Small intestine (tissue), 7 donors: Measurements from ENCODE around the gene GSTA1. TPM values are rescaled to one million over a fixed set of nuclear protein-coding genes. Genes with fewer than 3 reads are reported as not detected.
"Not testable (repeated sequence)": the region's sequence is repeated elsewhere in the genome, so short reads cannot be mapped to it uniquely, and the experiment has no call there.

Experiments used
- DNase-seq, 2 donors: peaks; one replicate each; pipeline versions ENCODE4 v3.0.0 to v3.0.0-alpha.2; 2013
- FAIRE-seq: peaks from 2 replicates; lab custom pipeline; 2012; peaks lifted over from hg19 to GRCh38; lab: Jason Lieb, UNC
- H3K27ac ChIP-seq, 3 donors: one replicate each; pipeline ENCODE4 v1.5.1; 2013; ENCODE audit warnings: low read length in 2 of 3, mild to moderate bottlenecking in 2 of 3, control low read depth in 1 of 3, inconsistent platforms in 1 of 3, low read depth in 1 of 3, moderate library complexity in 1 of 3
- H3K27me3 ChIP-seq, 3 donors: one replicate each; pipeline ENCODE4 v1.6.1; 2013; ENCODE audit warnings: low read length in 3 of 3, inconsistent platforms in 1 of 3; ENCODE audit not compliant: control insufficient read depth in 3 of 3, insufficient read depth in 3 of 3
- H3K36me3 ChIP-seq, 3 donors: one replicate each; pipeline ENCODE4 v1.6.1; 2013; ENCODE audit warnings: low read length in 3 of 3, inconsistent platforms in 1 of 3, low read depth in 1 of 3, mild to moderate bottlenecking in 1 of 3, moderate library complexity in 1 of 3; ENCODE audit not compliant: control insufficient read depth in 3 of 3, insufficient read depth in 2 of 3
- H3K4me1 ChIP-seq, 3 donors: one replicate each; pipeline ENCODE4 v1.6.1; 2013; ENCODE audit warnings: low read length in 2 of 3, inconsistent platforms in 1 of 3, low read depth in 1 of 3, mild to moderate bottlenecking in 1 of 3, moderate library complexity in 1 of 3; ENCODE audit not compliant: control insufficient read depth in 3 of 3, insufficient read depth in 2 of 3
- H3K4me3 ChIP-seq, 3 donors: one replicate each; pipeline ENCODE4 v1.5.1; 2013; ENCODE audit warnings: low read length in 3 of 3, control low read depth in 1 of 3, inconsistent platforms in 1 of 3, low read depth in 1 of 3, mild to moderate bottlenecking in 1 of 3, moderate library complexity in 1 of 3
- H3K9me3 ChIP-seq, 2 donors: one replicate each; pipeline ENCODE4 v1.6.1; 2013; ENCODE audit warnings: low read depth in 1 of 2, low read length in 1 of 2; ENCODE audit not compliant: control insufficient read depth in 2 of 2, insufficient read depth in 1 of 2
- WGBS, 3 donors: extraction: QIAGEN DNeasy Blood & Tissue Kit; methylation state at CpG; one replicate each; pipeline ENCODE4 v1.1.7; 2013; 5-methylcytosine and 5-hydroxymethylcytosine counted together
- polyA plus RNA-seq, 4 donors: library from polyadenylated mRNA; stranded (reverse) in 3 of 4; unstranded in 1 of 4; fragments of 200-250 nt in 3 of 4; fragments of 120-200 nt in 1 of 4; gene quantifications; one replicate each; pipeline versions ENCODE4 v1.2.1 to v1.2.3, GENCODE V29; 2013
- donor health status: healthy with polysubstance abuse.
- donor health status: control.
- donor health status: control.
- donor health status: Bipolar disorder and iron deficiency.
- donor health status: healthy.

GSTA1 gene
- polyA plus RNA-seq, 4 donors = 174 to 2,206 (median 874) TPM

- not testable (repeated sequence) for H3K27me3 ChIP-seq, DNase-seq, FAIRE-seq, H3K9me3 ChIP-seq, H3K4me3 ChIP-seq, H3K27ac ChIP-seq, H3K36me3 ChIP-seq
- H3K4me1 ChIP-seq = peaks cover 0 to 13% (median 0%) of the 10 kb centered on the region in 3 donors
Observed at GRCh38 chr6:52782209-52782608, 21.4 kb downstream of the GSTA1 start.

- WGBS, 3 donors = 50 to 62% (median 62%) methylated on average over 1 of the region's 1 CpG
- DNase-seq (no peak), FAIRE-seq (no peak)
- Histone ChIP-seq H3K4me1 (no peaks in the 10 kb centered on the region), H3K36me3 (no peaks in the 10 kb centered on the region), H3K9me3 (no peaks in the 10 kb centered on the region), H3K27me3 (no peaks in the 10 kb centered on the region), H3K27ac (no peak overlapping the region), H3K4me3 (no peak overlapping the region)
Observed at GRCh38 chr6:52779237-52779636, 24.4 kb downstream of the GSTA1 start.

- FAIRE-seq, H3K4me1 ChIP-seq: not testable (repeated sequence)
- WGBS, 3 donors = 76 to 89% (median 85%) methylated on average over 9 of the region's 9 CpGs
Observed at GRCh38 chr6:52776711-52777351, 26.8 kb downstream of the GSTA1 start.

GRCh38 chr6:52769399-52769798 lies 34.2 kb downstream of the GSTA1 start:
- DNase-seq, H3K36me3 ChIP-seq, H3K27me3 ChIP-seq, H3K27ac ChIP-seq, H3K4me1 ChIP-seq, H3K4me3 ChIP-seq, H3K9me3 ChIP-seq, FAIRE-seq: not testable (repeated sequence)
- 78 to 88% (median 84%) methylated on average over 4 of the region's 4 CpGs for WGBS, 3 donors

More at GRCh38 chr6:52776711-52777351, 26.8 kb downstream of the GSTA1 start:
- not testable (repeated sequence) for H3K27ac ChIP-seq, DNase-seq, H3K36me3 ChIP-seq, H3K9me3 ChIP-seq, H3K27me3 ChIP-seq, H3K4me3 ChIP-seq

GRCh38 chr6:52767658-52768057 lies 36.0 kb downstream of the GSTA1 start:
- not testable (repeated sequence) for H3K27me3 ChIP-seq, DNase-seq, H3K36me3 ChIP-seq, FAIRE-seq, H3K4me1 ChIP-seq, H3K27ac ChIP-seq, H3K9me3 ChIP-seq, H3K4me3 ChIP-seq

GRCh38 chr6:52763322-52763916 lies 40.2 kb downstream of the GSTA1 start, which contains the start of gene GSTA2:
Gene GSTA2 (minus strand): TSS chr6:52763475. CDS start chr6:52757947, 5,528 bp downstream.
- H3K27me3 ChIP-seq, H3K9me3 ChIP-seq, H3K36me3 ChIP-seq: not testable (repeated sequence)
- Histone ChIP-seq H3K4me3 (peak within 1 kb of the TSS in 1 of 3 donors; percentile 26), H3K4me1 (peaks cover 0 to 23% (median 1%) of the 10 kb centered on the region in 3 donors), H3K27ac (peak within 1 kb of the TSS in 1 of 3 donors; percentile 55)
- peak; percentile 41 for FAIRE-seq
- DNase-seq = peak; percentile 80 to 91
- WGBS, 3 donors = 18 to 24% (median 23%) methylated on average over 2 of the region's 2 CpGs

GRCh38 chr6:52761673-52762491 lies 41.7 kb downstream of the GSTA1 start:
- peaks cover 0 to 23% (median 1%) of the 10 kb centered on the region in 3 donors for H3K4me1 ChIP-seq
- H3K27ac ChIP-seq = peak overlapping the region in 1 of 3 donors; percentile 33
- FAIRE-seq, H3K27me3 ChIP-seq, H3K9me3 ChIP-seq, H3K36me3 ChIP-seq: not testable (repeated sequence)
- peak in 1 of 2 donors; percentile 28 for DNase-seq
- 62 to 100% (median 63%) methylated on average over 3 to 7 of the region's 7 CpGs for WGBS, 3 donors
- H3K4me3 ChIP-seq = peak overlapping the region in 1 of 3 donors; percentile 26

GRCh38 chr6:52760105-52760765 lies 43.4 kb downstream of the GSTA1 start:
- 18 to 54% (median 25%) methylated on average over 6 of the region's 6 CpGs for WGBS, 3 donors
- FAIRE-seq (no peak), DNase-seq (peak in 1 of 2 donors; percentile 81)
- Histone ChIP-seq H3K4me1 (peaks cover 0 to 13% (median 1%) of the 10 kb centered on the region in 3 donors), H3K27me3 (no peaks in the 10 kb centered on the region), H3K9me3 (peaks cover 0 to 2% of the 10 kb centered on the region in 2 donors), H3K4me3 (no peak overlapping the region), H3K27ac (no peak overlapping the region), H3K36me3 (no peaks in the 10 kb centered on the region)
